T47D (cell line): ENCODE results near the gene FAM221B.

Experiments used
- DNase-seq, 2 experiments: peaks; one replicate each; pipeline versions ENCODE4 v3.0.0 to v3.0.0-alpha.2; 2011 to 2012; ENCODE audit warnings: low read depth in 1 of 2, low spot score in 1 of 2
- JUND ChIP-seq: IDR thresholded peaks from 2 replicates; pipeline ENCODE4 v1.6.1; 2012; ENCODE audit warnings: low read depth
- in situ Hi-C: cut with HindIII; loops from 2 replicates; pipeline ENCODE4 v1.10.0; 2016; ENCODE audit warnings: low sequenced_read_pairs, low pct_unique_long_range_greater_than_20kb

The FAM221B gene

GRCh38 chr9:35811381-35812024, 17.0 kb downstream of the FAM221B start:
- no peak for TF ChIP-seq JUND
- no peak for DNase-seq
- in situ Hi-C loops, result no loop called here

- no peak for DNase-seq
- in situ Hi-C loops, result no loop called here
- TF ChIP-seq JUND, result no peak
These were observed 18.4 kb downstream of the FAM221B start for GRCh38 chr9:35810122-35810521.

GRCh38 chr9:35808433-35808832, 20.1 kb downstream of the FAM221B start:
- in situ Hi-C loops, result no loop called here
- no peak for TF ChIP-seq JUND
- DNase-seq, result no peak

GRCh38 chr9:35806101-35806500, 22.4 kb downstream of the FAM221B start:
- in situ Hi-C loops, result no loop called here
- TF ChIP-seq JUND, result no peak
- no peak for DNase-seq

- in situ Hi-C loops, result no loop called here
- TF ChIP-seq JUND, result no peak
- DNase-seq, result no peak
These were observed 27.0 kb downstream of the FAM221B start for GRCh38 chr9:35801328-35802128.

GRCh38 chr9:35800530-35800929, 28.0 kb downstream of the FAM221B start:
- TF ChIP-seq JUND, result no peak
- in situ Hi-C loops, result no loop called here
- no peak for DNase-seq

GRCh38 chr9:35798658-35799374, 29.7 kb downstream of the FAM221B start:
- in situ Hi-C loops, result no loop called here
- no peak for TF ChIP-seq JUND
- DNase-seq, result peak in 1 of 2 experiments; percentile 15

GRCh38 chr9:35797311-35798109, 31.0 kb downstream of the FAM221B start:
- in situ Hi-C loops, result no loop called here
- DNase-seq, result no peak
- no peak for TF ChIP-seq JUND

- DNase-seq, result no peak
- in situ Hi-C loops, result no loop called here
- TF ChIP-seq JUND, result no peak
These were observed 32.8 kb downstream of the FAM221B start for GRCh38 chr9:35795695-35796094.

- no peak for DNase-seq
- in situ Hi-C loops, result no loop called here
- TF ChIP-seq JUND, result no peak
These were observed 35.1 kb downstream of the FAM221B start for GRCh38 chr9:35793461-35793860.

- TF ChIP-seq JUND, result no peak
- in situ Hi-C loops, result no loop called here
- no peak for DNase-seq
These were observed 35.7 kb downstream of the FAM221B start for GRCh38 chr9:35792826-35793225.
